Muscle layer of colon (tissue), 2 donors: ENCODE results near the gene STIMATE.

Experiments used
- H3K27ac ChIP-seq: one replicate; pipeline ENCODE4 v1.7.0; 2013; ENCODE audit warnings: low read depth, mild to moderate bottlenecking, low read length, moderate library complexity
- H3K27me3 ChIP-seq, 2 donors: one replicate each; pipeline ENCODE4 v1.7.0; 2013; ENCODE audit warnings: low read length in 2 of 2, mild to moderate bottlenecking in 2 of 2; ENCODE audit not compliant: insufficient read depth in 2 of 2, control insufficient read depth in 1 of 2
- H3K36me3 ChIP-seq: one replicate; pipeline ENCODE4 v1.7.0; 2013; ENCODE audit warnings: mild to moderate bottlenecking, low read length; ENCODE audit not compliant: insufficient read depth
- H3K4me1 ChIP-seq: one replicate; pipeline ENCODE4 v1.7.0; 2013; ENCODE audit warnings: mild to moderate bottlenecking, low read length; ENCODE audit not compliant: insufficient read depth
- H3K4me3 ChIP-seq, 2 donors: one replicate each; pipeline ENCODE4 v1.7.0; 2013; ENCODE audit warnings: low read length in 2 of 2, low read depth in 1 of 2, mild to moderate bottlenecking in 1 of 2, moderate library complexity in 1 of 2
- H3K9ac ChIP-seq: one replicate; pipeline ENCODE4 v1.7.0; 2013; ENCODE audit warnings: low read length
- H3K9me3 ChIP-seq: one replicate; pipeline ENCODE4 v1.7.0; 2013; ENCODE audit warnings: mild to moderate bottlenecking, low read length
- donor health status: abdominal sarcoma.
- donor health status: Adenocarcinoma of cecum.

Gene STIMATE

GRCh38 chr3:52879581-52879980, 17.8 kb downstream of the STIMATE start:
- peaks cover 4% of the 10 kb centered on the region for H3K36me3 ChIP-seq
- peaks cover 5% of the 10 kb centered on the region for H3K4me1 ChIP-seq
- no peak overlapping the region for H3K4me3 ChIP-seq
- no peak overlapping the region for H3K9ac ChIP-seq
- no peaks in the 10 kb centered on the region for H3K9me3 ChIP-seq
- H3K27me3 ChIP-seq = no peaks in the 10 kb centered on the region
- no peak overlapping the region for H3K27ac ChIP-seq

- Histone ChIP-seq H3K9me3 (no peaks in the 10 kb centered on the region), H3K27ac (no peak overlapping the region), H3K4me3 (no peak overlapping the region), H3K4me1 (peaks cover 5% of the 10 kb centered on the region), H3K36me3 (peaks cover 4% of the 10 kb centered on the region), H3K27me3 (no peaks in the 10 kb centered on the region), H3K9ac (no peak overlapping the region)
Observed at GRCh38 chr3:52879090-52879489, 18.3 kb downstream of the STIMATE start.

- Histone ChIP-seq H3K9me3 (no peaks in the 10 kb centered on the region), H3K27me3 (no peaks in the 10 kb centered on the region), H3K36me3 (peaks cover 4% of the 10 kb centered on the region), H3K4me3 (no peak overlapping the region), H3K27ac (no peak overlapping the region), H3K9ac (no peak overlapping the region), H3K4me1 (peaks cover 2% of the 10 kb centered on the region)
Observed at GRCh38 chr3:52877085-52877484, 20.3 kb downstream of the STIMATE start.

GRCh38 chr3:52874864-52875587, 22.3 kb downstream of the STIMATE start:
- peaks cover 2% of the 10 kb centered on the region for H3K36me3 ChIP-seq
- H3K4me3 ChIP-seq = no peak overlapping the region
- H3K4me1 ChIP-seq = no peaks in the 10 kb centered on the region
- no peak overlapping the region for H3K27ac ChIP-seq
- no peaks in the 10 kb centered on the region for H3K9me3 ChIP-seq
- no peaks in the 10 kb centered on the region for H3K27me3 ChIP-seq
- H3K9ac ChIP-seq = no peak overlapping the region

- Histone ChIP-seq H3K27me3 (no peaks in the 10 kb centered on the region), H3K9me3 (no peaks in the 10 kb centered on the region), H3K27ac (no peak overlapping the region), H3K36me3 (no peaks in the 10 kb centered on the region), H3K4me3 (no peak overlapping the region), H3K4me1 (no peaks in the 10 kb centered on the region), H3K9ac (no peak overlapping the region)
Observed at GRCh38 chr3:52874160-52874701, 23.1 kb downstream of the STIMATE start.

- no peak overlapping the region for H3K4me3 ChIP-seq
- H3K27me3 ChIP-seq = no peaks in the 10 kb centered on the region
- H3K27ac ChIP-seq = no peak overlapping the region
- H3K4me1 ChIP-seq = no peaks in the 10 kb centered on the region
- no peaks in the 10 kb centered on the region for H3K9me3 ChIP-seq
- no peak overlapping the region for H3K9ac ChIP-seq
- H3K36me3 ChIP-seq = no peaks in the 10 kb centered on the region
Observed at GRCh38 chr3:52873433-52874159, 23.8 kb downstream of the STIMATE start.

GRCh38 chr3:52872245-52872644, 25.1 kb downstream of the STIMATE start:
- H3K36me3 ChIP-seq = no peaks in the 10 kb centered on the region
- H3K9ac ChIP-seq = no peak overlapping the region
- H3K9me3 ChIP-seq = no peaks in the 10 kb centered on the region
- H3K27me3 ChIP-seq = no peaks in the 10 kb centered on the region
- H3K27ac ChIP-seq = no peak overlapping the region
- H3K4me1 ChIP-seq = no peaks in the 10 kb centered on the region
- no peak overlapping the region for H3K4me3 ChIP-seq

GRCh38 chr3:52871761-52872160, 25.6 kb downstream of the STIMATE start:
- Histone ChIP-seq H3K4me1 (no peaks in the 10 kb centered on the region), H3K27me3 (no peaks in the 10 kb centered on the region), H3K4me3 (no peak overlapping the region), H3K36me3 (no peaks in the 10 kb centered on the region), H3K9ac (no peak overlapping the region), H3K27ac (no peak overlapping the region), H3K9me3 (no peaks in the 10 kb centered on the region)

- Histone ChIP-seq H3K4me3 (no peak overlapping the region), H3K27me3 (no peaks in the 10 kb centered on the region), H3K9me3 (no peaks in the 10 kb centered on the region), H3K27ac (no peak overlapping the region), H3K9ac (no peak overlapping the region), H3K4me1 (no peaks in the 10 kb centered on the region), H3K36me3 (no peaks in the 10 kb centered on the region)
Observed at GRCh38 chr3:52870471-52870870, 26.9 kb downstream of the STIMATE start.

- H3K9ac ChIP-seq = no peak overlapping the region
- no peaks in the 10 kb centered on the region for H3K27me3 ChIP-seq
- H3K4me1 ChIP-seq = no peaks in the 10 kb centered on the region
- no peaks in the 10 kb centered on the region for H3K36me3 ChIP-seq
- no peak overlapping the region for H3K27ac ChIP-seq
- H3K4me3 ChIP-seq = no peak overlapping the region
- no peaks in the 10 kb centered on the region for H3K9me3 ChIP-seq
Observed at GRCh38 chr3:52866427-52866826, 30.9 kb downstream of the STIMATE start.

GRCh38 chr3:52865994-52866393, 31.4 kb downstream of the STIMATE start:
- Histone ChIP-seq H3K4me3 (no peak overlapping the region), H3K27ac (no peak overlapping the region), H3K36me3 (no peaks in the 10 kb centered on the region), H3K4me1 (no peaks in the 10 kb centered on the region), H3K27me3 (no peaks in the 10 kb centered on the region), H3K9me3 (no peaks in the 10 kb centered on the region), H3K9ac (no peak overlapping the region)
